HG02759 (cell line): ENCODE measurements around the gene VAV3.
"Not testable (repeated sequence)": the region's sequence is repeated elsewhere in the genome, so short reads cannot be mapped to it uniquely, and the experiment has no call there.

Source experiments
- ATAC-seq: cut with Tn5 transposase; IDR thresholded peaks from one replicate; pipeline ENCODE4 v1.9.1; 2021; ENCODE audit warnings: mild to moderate bottlenecking, moderate library complexity; ENCODE audit not compliant: unreplicated experiment

Gene VAV3, protein sequence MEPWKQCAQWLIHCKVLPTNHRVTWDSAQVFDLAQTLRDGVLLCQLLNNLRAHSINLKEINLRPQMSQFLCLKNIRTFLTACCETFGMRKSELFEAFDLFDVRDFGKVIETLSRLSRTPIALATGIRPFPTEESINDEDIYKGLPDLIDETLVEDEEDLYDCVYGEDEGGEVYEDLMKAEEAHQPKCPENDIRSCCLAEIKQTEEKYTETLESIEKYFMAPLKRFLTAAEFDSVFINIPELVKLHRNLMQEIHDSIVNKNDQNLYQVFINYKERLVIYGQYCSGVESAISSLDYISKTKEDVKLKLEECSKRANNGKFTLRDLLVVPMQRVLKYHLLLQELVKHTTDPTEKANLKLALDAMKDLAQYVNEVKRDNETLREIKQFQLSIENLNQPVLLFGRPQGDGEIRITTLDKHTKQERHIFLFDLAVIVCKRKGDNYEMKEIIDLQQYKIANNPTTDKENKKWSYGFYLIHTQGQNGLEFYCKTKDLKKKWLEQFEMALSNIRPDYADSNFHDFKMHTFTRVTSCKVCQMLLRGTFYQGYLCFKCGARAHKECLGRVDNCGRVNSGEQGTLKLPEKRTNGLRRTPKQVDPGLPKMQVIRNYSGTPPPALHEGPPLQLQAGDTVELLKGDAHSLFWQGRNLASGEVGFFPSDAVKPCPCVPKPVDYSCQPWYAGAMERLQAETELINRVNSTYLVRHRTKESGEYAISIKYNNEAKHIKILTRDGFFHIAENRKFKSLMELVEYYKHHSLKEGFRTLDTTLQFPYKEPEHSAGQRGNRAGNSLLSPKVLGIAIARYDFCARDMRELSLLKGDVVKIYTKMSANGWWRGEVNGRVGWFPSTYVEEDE

GRCh38 chr1:107965110-107965991 is at the start of gene VAV3:
Gene VAV3, minus strand, starts transcription at chr1:107965180. Its CDS starts 311 bp downstream, at chr1:107964869.
- peak; percentile 28 for ATAC-seq

DNA sequence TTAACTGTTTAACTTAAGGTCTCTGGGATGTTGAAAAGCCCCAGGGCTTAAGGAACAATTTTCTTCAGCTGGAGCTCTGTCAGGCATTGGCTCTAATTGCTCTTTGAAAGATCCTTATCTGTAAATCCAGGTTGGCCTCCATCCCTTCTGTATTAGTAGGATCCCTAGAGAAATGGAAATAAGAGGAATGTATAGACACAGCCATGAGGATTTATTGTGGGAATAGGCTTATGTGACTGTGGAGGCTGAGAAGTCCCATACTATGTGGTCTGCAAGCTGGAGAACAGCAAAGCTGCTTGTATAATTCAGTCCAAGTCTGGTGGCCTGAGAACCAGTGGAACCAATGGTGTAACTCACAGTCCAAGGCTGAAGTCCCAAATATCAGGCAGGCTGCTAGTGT is 47.6 kb upstream of the VAV3 start:
- ATAC-seq: no peak

DNA sequence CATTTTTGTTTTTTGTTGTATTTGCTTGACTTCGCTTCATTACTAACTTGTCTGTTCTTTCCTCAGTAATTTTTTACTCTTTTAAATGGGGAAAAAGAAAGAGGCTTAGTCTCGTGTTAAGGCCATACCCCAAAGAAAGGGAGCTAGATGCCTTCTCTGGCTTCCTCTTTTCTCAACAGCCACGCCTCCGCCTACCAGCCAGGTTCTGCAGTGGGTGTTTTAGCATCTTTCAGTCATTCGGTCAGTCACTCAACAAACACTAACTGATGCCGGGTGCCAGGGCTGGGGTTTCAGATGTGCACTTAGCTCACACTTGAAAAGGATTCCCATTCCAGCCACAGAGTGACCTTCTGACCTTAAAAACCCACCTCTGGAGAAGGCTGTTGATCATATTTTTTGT is 46.3 kb upstream of the VAV3 start:
- ATAC-seq: no peak

- no peak for ATAC-seq
Measured at GRCh38 chr1:108010581-108010980, 45.6 kb upstream of the VAV3 start.

- ATAC-seq: no peak
Measured at GRCh38 chr1:108009603-108010195, 44.7 kb upstream of the VAV3 start.

GRCh38 chr1:108007531-108007930 is 42.6 kb upstream of the VAV3 start:
- no peak for ATAC-seq

DNA sequence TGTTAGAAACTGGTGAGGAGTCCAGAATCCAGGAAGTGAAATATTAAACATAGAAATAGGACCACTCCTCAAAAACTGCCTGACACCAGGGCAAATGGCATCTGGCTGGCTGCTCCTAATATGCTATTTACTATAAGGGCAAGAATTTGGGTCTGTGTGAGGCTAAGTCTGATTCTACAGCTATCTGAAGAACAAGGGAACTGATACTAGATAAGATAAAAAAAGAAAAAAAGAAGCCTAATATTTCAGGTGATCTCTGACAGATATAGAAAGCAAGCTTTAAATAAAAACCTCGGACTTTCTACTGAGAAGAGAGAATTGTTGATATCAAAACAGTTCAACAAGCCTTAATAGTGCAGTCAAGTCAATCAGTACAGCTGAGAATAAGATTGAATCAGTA is 42.1 kb upstream of the VAV3 start:
- ATAC-seq: no peak

GRCh38 chr1:108004919-108005318 is 39.9 kb upstream of the VAV3 start:
- ATAC-seq: not testable (repeated sequence)

GRCh38 chr1:108000620-108001111 is 35.7 kb upstream of the VAV3 start:
- ATAC-seq: no peak

- no peak for ATAC-seq
Measured at GRCh38 chr1:108000184-108000583, 35.2 kb upstream of the VAV3 start.

- ATAC-seq: no peak
Measured at GRCh38 chr1:107997866-107998265, 32.9 kb upstream of the VAV3 start.

- no peak for ATAC-seq
Measured at GRCh38 chr1:107993920-107994319, 28.9 kb upstream of the VAV3 start.

GRCh38 chr1:107992347-107992746 is 27.4 kb upstream of the VAV3 start:
- no peak for ATAC-seq

DNA sequence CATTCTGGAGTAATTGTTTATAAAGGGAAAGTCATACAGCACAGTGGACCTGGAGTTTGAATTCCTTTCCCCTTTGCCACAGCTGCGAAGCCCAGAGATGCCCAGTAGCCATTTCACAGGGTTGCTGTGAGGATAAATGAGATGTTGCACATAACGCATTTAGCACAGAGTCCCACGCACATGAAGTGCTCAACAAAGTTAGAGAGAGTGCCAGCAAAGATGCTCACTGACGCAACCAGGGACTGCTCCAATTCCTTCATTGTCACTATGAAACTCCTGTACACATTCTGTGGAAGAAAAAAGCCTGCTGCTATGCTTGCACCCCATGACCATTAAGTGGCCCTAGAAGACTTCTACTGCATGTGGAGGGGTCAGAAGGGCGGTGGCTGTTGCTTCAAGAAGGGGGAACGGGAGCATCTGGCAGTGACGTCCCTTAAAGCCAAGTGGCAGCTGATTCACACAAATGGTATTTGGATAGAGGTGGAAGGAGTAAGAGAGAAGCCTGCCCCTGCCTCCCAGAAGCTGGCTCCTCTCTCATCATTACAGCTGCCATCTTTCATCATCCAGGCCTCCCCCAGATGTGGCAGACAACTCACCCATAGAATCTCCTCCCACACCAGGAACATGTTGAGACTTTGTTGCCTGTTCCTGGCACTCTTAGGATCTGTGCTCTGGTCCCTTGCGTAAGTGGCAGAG is 26.5 kb upstream of the VAV3 start:
- no peak for ATAC-seq

DNA sequence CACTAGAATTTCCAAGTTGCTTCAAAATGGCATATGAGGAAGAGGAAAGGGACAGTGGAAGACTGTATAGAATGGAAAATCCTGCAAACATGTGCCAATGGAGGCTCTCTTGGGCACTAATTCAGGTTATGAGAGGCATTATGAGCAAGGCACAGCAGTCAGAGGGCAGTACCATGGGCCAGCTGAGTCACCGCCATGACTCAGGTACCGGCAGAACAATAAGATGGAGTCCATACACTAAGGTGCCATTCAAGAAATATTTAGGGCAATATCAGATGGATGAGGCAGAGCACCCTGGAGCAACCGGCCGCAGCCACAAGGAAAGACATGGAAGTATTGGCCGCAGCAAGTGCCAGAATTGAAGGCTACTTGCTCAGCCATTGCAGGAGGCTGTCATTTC is 25.6 kb upstream of the VAV3 start:
- no peak for ATAC-seq

DNA sequence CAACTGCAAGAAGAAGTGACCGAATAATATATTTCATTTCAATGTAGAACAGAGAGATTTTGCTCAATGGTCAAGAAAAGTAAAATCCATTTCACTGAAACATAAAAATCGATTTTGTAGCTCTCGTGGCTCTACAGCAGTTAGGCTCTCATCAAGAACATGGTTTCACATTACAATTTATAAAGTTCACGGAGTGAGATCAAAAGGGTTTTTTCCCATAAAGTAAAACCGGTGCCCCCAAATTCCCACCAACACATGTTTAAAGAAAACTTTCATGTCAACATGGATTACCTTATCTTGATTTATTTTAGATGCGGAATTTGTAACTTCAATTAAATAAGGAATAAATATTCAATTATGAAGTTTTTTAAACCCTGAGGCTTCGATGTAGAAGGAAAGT is 16.3 kb upstream of the VAV3 start:
- ATAC-seq: no peak

- no peak for ATAC-seq
Measured at GRCh38 chr1:107979926-107980325, 14.9 kb upstream of the VAV3 start.

DNA sequence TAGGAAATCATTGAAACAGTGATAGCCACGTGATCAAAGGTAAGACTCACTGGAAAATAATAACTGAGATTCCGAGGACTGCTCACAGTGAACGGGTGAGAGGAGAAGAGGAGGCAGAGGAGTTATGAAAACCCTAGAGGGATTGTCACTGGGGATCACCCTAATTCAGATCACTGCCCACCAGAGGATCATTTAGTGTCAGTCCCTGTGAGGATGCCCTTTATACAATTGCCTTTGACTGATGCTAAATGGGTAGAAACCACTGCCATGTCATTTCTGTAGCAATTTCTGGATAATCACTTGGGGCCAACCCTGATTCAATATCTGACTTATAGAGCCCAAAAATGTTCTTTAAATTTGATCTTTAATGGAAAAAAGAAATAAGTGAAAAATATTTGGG is 14.1 kb upstream of the VAV3 start:
- no peak for ATAC-seq

GRCh38 chr1:107976836-107977235 is 11.9 kb upstream of the VAV3 start:
- no peak for ATAC-seq

DNA sequence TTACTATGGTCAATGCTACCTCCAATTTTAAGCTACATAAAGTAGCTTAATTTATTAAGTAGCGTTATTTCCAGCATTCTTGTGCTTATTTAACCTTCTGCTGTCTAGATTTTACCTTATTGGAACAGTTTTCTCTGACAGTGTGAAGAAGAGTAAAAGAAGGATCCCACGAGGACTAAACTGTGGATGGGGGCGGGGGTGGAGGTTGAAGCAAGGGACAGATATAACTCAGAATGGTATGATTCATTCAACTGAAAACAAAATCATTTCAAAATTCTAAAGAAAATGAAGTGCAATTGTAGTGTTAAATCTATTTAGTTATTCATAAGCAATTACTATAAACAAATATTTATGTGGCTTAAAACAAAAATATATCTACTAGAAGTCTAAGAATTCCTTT is 11.5 kb upstream of the VAV3 start:
- no peak for ATAC-seq
